Left lung (tissue), 10 donors: ENCODE measurements around the gene ACTN1. TPM values are rescaled to one million over a fixed set of nuclear protein-coding genes. Genes with fewer than 3 reads are reported as not detected.

Experiments used
- ATAC-seq: fragments of 200-7000 bp; cut with Tn5 transposase; one replicate; pipeline ENCODE4 v1.9.1; 2020; ENCODE audit warnings: moderate library complexity
- DNase-seq, 4 donors: peaks; one replicate each; pipeline ENCODE4 v3.0.0-alpha.2; 2013 to 2020
- H3K27ac ChIP-seq, 2 donors: fragments of 200-600 bp; sonication (generic) in 1 of 2; one replicate each; pipeline versions ENCODE4 v1.5.0 to v1.8.0; 2020 to 2021
- H3K27me3 ChIP-seq, 2 donors: fragments of 200-600 bp; sonication (generic) in 1 of 2; one replicate each; pipeline versions ENCODE4 v1.5.0 to v1.8.0; 2020 to 2021
- H3K36me3 ChIP-seq, 2 donors: fragments of 200-600 bp; sonication (generic) in 1 of 2; one replicate each; pipeline versions ENCODE4 v1.5.0 to v1.8.0; 2020 to 2021
- H3K4me1 ChIP-seq, 2 donors: fragments of 200-600 bp; one replicate each; pipeline ENCODE4 v1.8.0; 2021
- H3K4me3 ChIP-seq, 2 donors: fragments of 200-600 bp; sonication (generic) in 1 of 2; one replicate each; pipeline versions ENCODE4 v1.5.0 to v1.8.0; 2020 to 2021; ENCODE audit warnings: mild to moderate bottlenecking in 1 of 2
- H3K9me3 ChIP-seq, 2 donors: fragments of 200-600 bp; sonication (generic) in 1 of 2; one replicate each; pipeline versions ENCODE4 v1.5.0 to v1.8.0; 2020 to 2021
- intact Hi-C, 2 donors: fragments of 100-400 bp; cut with DNase I; formaldehyde crosslinking; loops; one replicate each; pipeline versions ENCODE4 v1.11.2 to v1.14.2; 2022
- polyA plus RNA-seq, 6 donors: library from polyadenylated mRNA; unstranded; fragments of 120-200 nt; gene quantifications; one replicate each; pipeline ENCODE4 v1.2.1, GENCODE V29; 2013; ENCODE audit not compliant: insufficient read length in 6 of 6
- total RNA-seq, 2 donors: library from RNA; stranded (reverse); fragmentation: NEBNext Ultra II Directional; extraction: Animal tissue kit (Norgen Biotek cat#: 25700); gene quantifications; one replicate each; pipeline ENCODE4 v1.2.1, GENCODE V29; 2021
- TF ChIP-seq, protein P1 (sequence below), 2 donors: fragments of 200-600 bp; sonication (generic) in 1 of 2; IDR thresholded peaks; one replicate each; pipeline versions ENCODE4 v1.5.0 to v1.8.0; 2021; ENCODE audit warnings: antibody characterized with exemption in 2 of 2
- donor health status: DM: no; HTN: yes; CAD: no.
- donor health status: DM: no; HTN: no; CAD: no.

ACTN1 gene
- total and polyA plus RNA-seq, 8 donors, result 125 to 225 (median 146) TPM

DNA sequence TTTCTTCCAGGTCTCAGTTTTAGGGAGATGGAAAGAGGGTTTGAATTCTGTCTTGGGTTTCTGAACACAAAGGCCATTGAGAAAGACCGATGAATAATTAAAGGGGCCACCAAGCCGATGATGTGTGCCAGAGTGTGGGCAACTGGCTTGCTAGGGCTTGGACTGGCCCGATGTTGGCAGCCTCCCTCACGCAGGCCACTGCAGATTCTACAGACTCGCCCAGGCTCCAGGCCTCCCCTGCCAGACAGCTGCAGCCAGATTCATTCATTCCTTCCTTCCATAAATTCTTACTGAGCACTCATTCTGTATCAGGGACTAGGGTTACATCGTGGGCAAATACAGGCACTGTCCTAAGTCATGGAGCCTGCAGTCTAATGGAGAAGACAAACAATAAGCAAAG lies 34.9 kb downstream of the ACTN1 start:
- Histone ChIP-seq H3K4me3 (no peak overlapping the region), H3K36me3 (peaks cover 0 to 4% of the 10 kb centered on the region in 2 donors), H3K9me3 (no peaks in the 10 kb centered on the region), H3K27me3 (no peaks in the 10 kb centered on the region), H3K4me1 (peaks cover 42 to 95% of the 10 kb centered on the region in 2 donors), H3K27ac (peak overlapping the region in 1 of 2 donors; percentile 29)
- no peak for DNase-seq
- TF ChIP-seq, protein P1, sequence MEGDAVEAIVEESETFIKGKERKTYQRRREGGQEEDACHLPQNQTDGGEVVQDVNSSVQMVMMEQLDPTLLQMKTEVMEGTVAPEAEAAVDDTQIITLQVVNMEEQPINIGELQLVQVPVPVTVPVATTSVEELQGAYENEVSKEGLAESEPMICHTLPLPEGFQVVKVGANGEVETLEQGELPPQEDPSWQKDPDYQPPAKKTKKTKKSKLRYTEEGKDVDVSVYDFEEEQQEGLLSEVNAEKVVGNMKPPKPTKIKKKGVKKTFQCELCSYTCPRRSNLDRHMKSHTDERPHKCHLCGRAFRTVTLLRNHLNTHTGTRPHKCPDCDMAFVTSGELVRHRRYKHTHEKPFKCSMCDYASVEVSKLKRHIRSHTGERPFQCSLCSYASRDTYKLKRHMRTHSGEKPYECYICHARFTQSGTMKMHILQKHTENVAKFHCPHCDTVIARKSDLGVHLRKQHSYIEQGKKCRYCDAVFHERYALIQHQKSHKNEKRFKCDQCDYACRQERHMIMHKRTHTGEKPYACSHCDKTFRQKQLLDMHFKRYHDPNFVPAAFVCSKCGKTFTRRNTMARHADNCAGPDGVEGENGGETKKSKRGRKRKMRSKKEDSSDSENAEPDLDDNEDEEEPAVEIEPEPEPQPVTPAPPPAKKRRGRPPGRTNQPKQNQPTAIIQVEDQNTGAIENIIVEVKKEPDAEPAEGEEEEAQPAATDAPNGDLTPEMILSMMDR (IDR thresholded peaks at IDR 0.05), result no peak
- intact Hi-C loops, result no loop called here
- no peak for ATAC-seq

- H3K27ac ChIP-seq, result peak overlapping the region in 1 of 2 donors; percentile 29
- DNase-seq (no peak), ATAC-seq (no peak)
- peaks cover 42 to 95% of the 10 kb centered on the region in 2 donors for H3K4me1 ChIP-seq
- no peak overlapping the region for H3K4me3 ChIP-seq
- intact Hi-C loops, result no loop called here
- no peaks in the 10 kb centered on the region for H3K27me3 ChIP-seq
- TF ChIP-seq, protein P1 (IDR thresholded peaks at IDR 0.05), result no peak
- H3K9me3 ChIP-seq, result no peaks in the 10 kb centered on the region
- H3K36me3 ChIP-seq, result peaks cover 0 to 4% of the 10 kb centered on the region in 2 donors
Measured at GRCh38 chr14:68943107-68943506, 36.0 kb downstream of the ACTN1 start.

- intact Hi-C loops, result no loop called here
- Histone ChIP-seq H3K36me3 (peaks cover 0 to 4% of the 10 kb centered on the region in 2 donors), H3K9me3 (no peaks in the 10 kb centered on the region), H3K4me1 (peaks cover 45 to 95% of the 10 kb centered on the region in 2 donors), H3K27me3 (no peaks in the 10 kb centered on the region), H3K27ac (peak overlapping the region in 1 of 2 donors; percentile 61), H3K4me3 (no peak overlapping the region)
- TF ChIP-seq, protein P1 (IDR thresholded peaks at IDR 0.05), result no peak
- no peak for DNase-seq
- no peak for ATAC-seq
Measured at GRCh38 chr14:68942296-68943035, 36.6 kb downstream of the ACTN1 start.

GRCh38 chr14:68941820-68942219 lies 37.3 kb downstream of the ACTN1 start:
- H3K36me3 ChIP-seq, result peaks cover 0 to 4% of the 10 kb centered on the region in 2 donors
- H3K27me3 ChIP-seq, result no peaks in the 10 kb centered on the region
- H3K4me3 ChIP-seq, result no peak overlapping the region
- intact Hi-C loops, result no loop called here
- no peak for ATAC-seq
- no peaks in the 10 kb centered on the region for H3K9me3 ChIP-seq
- TF ChIP-seq, protein P1 (IDR thresholded peaks at IDR 0.05), result no peak
- peaks cover 45 to 95% of the 10 kb centered on the region in 2 donors for H3K4me1 ChIP-seq
- H3K27ac ChIP-seq, result peak overlapping the region in 1 of 2 donors; percentile 61
- no peak for DNase-seq

GRCh38 chr14:68940614-68941185 lies 38.4 kb downstream of the ACTN1 start:
- intact Hi-C loops, result no loop called here

More at GRCh38 chr14:68940614-68941185, 38.4 kb downstream of the ACTN1 start:
- peaks cover 0 to 4% of the 10 kb centered on the region in 2 donors for H3K36me3 ChIP-seq
- peak overlapping the region; percentile 67 to 93 for H3K27ac ChIP-seq
- no peaks in the 10 kb centered on the region for H3K9me3 ChIP-seq
- DNase-seq, result no peak
- H3K4me3 ChIP-seq, result no peak overlapping the region
- TF ChIP-seq, protein P1 (IDR thresholded peaks at IDR 0.05), result no peak
- H3K27me3 ChIP-seq, result no peaks in the 10 kb centered on the region
- H3K4me1 ChIP-seq, result peaks cover 42 to 95% of the 10 kb centered on the region in 2 donors
- ATAC-seq, result no peak
